ENCODE data around the gene CALR. TPM values are rescaled to one million over a fixed set of nuclear protein-coding genes. Genes with fewer than 3 reads are reported as not detected.
"Not testable (repeated sequence)": the region's sequence is repeated elsewhere in the genome, so short reads cannot be mapped to it uniquely, and the experiment has no call there.

The CALR gene
- total RNA-seq, 1 experiment from 2014 or later, result 606 TPM

DNA sequence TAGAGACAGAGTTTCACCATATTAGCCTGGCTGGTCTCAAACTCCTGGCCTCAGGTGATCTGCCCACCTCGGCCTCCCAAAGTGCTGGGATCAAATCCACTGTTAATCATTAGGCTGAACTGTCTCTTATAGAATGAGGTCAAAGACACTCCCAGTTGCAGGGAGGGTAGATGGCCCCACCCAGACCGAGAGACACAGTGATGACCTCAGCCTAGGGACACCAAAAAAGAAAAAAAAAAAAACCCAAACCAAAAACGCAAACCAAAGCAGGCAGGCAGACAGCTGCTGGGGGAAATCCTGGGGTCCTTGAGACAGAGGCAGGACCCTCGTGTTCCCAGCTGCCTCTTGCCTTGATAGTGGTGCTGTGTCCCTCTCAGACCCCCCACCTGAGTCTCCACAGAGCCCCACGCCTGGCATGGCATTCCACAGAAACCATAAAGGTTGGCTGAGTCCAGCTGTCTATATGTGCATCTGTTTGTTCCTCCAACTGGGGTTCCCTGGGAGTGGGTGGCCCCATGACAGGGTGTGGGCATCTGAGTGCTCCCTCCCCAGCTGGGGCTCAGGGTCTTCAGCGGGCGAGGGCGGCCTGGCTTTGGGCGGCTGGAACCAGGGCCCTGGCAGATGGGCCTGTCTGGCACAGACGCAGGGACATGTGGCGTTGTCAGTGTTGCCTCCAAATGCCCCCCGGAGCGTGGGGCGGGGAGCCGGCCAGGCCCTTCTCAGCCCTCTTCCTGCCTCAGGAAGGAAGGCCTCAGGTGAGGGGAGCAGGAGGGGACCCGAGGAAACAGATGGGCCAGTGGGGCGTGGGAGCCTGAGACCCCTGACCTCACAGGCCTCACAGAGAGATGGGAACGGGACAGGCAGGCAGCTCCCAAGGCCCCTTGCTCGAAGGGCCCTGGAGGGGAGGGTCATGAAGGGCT is 36.2 kb downstream of the CALR start:
- intact Hi-C loops (cut with micrococcal nuclease; ENCODE audit: unreplicated experiment), result loop anchor here (5.0 kb wide), 2 partner anchors 303 to 458 kb away; no protein-coding TSS in a partner anchor
- Histone ChIP-seq H4K20me1 (ENCODE audit: insufficient read depth) (no peaks in the 10 kb centered on the region), H3K27ac (no peak overlapping the region)

DNA sequence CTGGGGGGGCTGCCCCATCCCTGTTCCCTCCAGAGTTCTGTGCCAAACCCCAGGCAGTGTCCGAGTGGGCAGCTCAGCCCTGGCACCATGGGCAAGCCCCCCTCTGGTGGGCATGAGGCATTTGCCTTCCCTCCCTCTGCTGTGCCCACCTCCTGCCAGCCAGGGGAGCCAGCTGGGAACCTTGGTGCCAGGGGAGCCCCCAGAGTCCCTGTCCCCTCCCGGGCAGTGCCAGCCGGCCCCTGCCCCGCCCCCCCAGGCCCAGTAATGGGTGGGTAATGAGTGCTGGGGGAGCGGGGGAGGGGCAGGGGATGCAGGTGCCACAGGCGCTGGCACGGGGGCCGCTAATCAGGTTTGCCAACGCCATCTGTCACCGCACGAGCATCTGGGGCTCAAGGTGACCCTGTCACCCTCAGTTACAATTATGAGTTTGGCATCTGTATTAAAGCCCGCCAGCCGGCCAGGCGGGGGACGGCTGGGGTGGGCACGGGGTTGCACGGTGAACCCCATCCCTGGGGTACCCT is 36.9 kb downstream of the CALR start:
- no peak overlapping the region for H3K27ac ChIP-seq
- BruUV-seq (replicated peaks), result no TSS peak
- H3K9me3 ChIP-seq (ENCODE audit: insufficient read depth, low read depth), result no peaks in the 10 kb centered on the region
- no peak overlapping the region for H2AFZ ChIP-seq
- H3K4me1 ChIP-seq (replicated peaks; ENCODE audit: insufficient read depth), result no peaks in the 10 kb centered on the region
- TF ChIP-seq, protein P1, sequence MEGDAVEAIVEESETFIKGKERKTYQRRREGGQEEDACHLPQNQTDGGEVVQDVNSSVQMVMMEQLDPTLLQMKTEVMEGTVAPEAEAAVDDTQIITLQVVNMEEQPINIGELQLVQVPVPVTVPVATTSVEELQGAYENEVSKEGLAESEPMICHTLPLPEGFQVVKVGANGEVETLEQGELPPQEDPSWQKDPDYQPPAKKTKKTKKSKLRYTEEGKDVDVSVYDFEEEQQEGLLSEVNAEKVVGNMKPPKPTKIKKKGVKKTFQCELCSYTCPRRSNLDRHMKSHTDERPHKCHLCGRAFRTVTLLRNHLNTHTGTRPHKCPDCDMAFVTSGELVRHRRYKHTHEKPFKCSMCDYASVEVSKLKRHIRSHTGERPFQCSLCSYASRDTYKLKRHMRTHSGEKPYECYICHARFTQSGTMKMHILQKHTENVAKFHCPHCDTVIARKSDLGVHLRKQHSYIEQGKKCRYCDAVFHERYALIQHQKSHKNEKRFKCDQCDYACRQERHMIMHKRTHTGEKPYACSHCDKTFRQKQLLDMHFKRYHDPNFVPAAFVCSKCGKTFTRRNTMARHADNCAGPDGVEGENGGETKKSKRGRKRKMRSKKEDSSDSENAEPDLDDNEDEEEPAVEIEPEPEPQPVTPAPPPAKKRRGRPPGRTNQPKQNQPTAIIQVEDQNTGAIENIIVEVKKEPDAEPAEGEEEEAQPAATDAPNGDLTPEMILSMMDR (conservative IDR thresholded peaks at IDR 0.05), result no peak
- no peak for TF ChIP-seq EZH2 (IDR thresholded peaks at IDR 0.05; ENCODE audit: low read depth)
- no peak overlapping the region for H3K4me3 ChIP-seq
- no peaks in the 10 kb centered on the region for H3K36me3 ChIP-seq (ENCODE audit: low read depth)
- H3K9me2 ChIP-seq (ENCODE audit: insufficient read depth), result no peaks in the 10 kb centered on the region
- no peak overlapping the region for H3K4me2 ChIP-seq
- ChIA-PET CTCF (interaction anchor here (0.6 kb wide), 1 partner anchor 168 kb away, joined by 4 read pairs; no protein-coding TSS in a partner anchor), POLR2A (ENCODE audit: unreplicated experiment) (no interaction called here)
- no peaks in the 10 kb centered on the region for H3K79me2 ChIP-seq (ENCODE audit: low read depth)
- no peaks in the 10 kb centered on the region for H4K20me1 ChIP-seq (ENCODE audit: insufficient read depth)
- H3K27me3 ChIP-seq (ENCODE audit: insufficient read depth, low read depth), result no peaks in the 10 kb centered on the region
- DNase-seq, result no peak
- H3F3A ChIP-seq (ENCODE audit: insufficient read depth, low read depth), result peaks cover 5% of the 10 kb centered on the region; the same call in 1 of the 2 replicates
- intact Hi-C loops (cut with micrococcal nuclease; ENCODE audit: unreplicated experiment), result loop anchor here (5.0 kb wide), 2 partner anchors 302 to 457 kb away; no protein-coding TSS in a partner anchor

More for the DNA sequence above, 36.2 kb downstream of the CALR start:
- no peaks in the 10 kb centered on the region for H3K9me3 ChIP-seq (ENCODE audit: insufficient read depth, low read depth)
- no peaks in the 10 kb centered on the region for H3K9me2 ChIP-seq (ENCODE audit: insufficient read depth)
- no TSS peak for BruUV-seq (replicated peaks)
- no peak overlapping the region for H2AFZ ChIP-seq
- no peak for DNase-seq
- ChIA-PET POLR2A (ENCODE audit: unreplicated experiment) (no interaction called here), CTCF (interaction anchor here (0.6 kb wide), 1 partner anchor 221 kb away, joined by 4 read pairs; no protein-coding TSS in a partner anchor)
- no peaks in the 10 kb centered on the region for H3K36me3 ChIP-seq (ENCODE audit: low read depth)
- no peaks in the 10 kb centered on the region for H3K27me3 ChIP-seq (ENCODE audit: insufficient read depth, low read depth)
- H3K4me3 ChIP-seq, result no peak overlapping the region
- no peak for TF ChIP-seq EZH2 (IDR thresholded peaks at IDR 0.05; ENCODE audit: low read depth)
- TF ChIP-seq, protein P1 (conservative IDR thresholded peaks at IDR 0.05), result no peak
- H3K79me2 ChIP-seq (ENCODE audit: low read depth), result no peaks in the 10 kb centered on the region
- H3K4me2 ChIP-seq, result 0 out of 2 replicates have a peak overlapping the region, but pooled peaks have one; percentile 12
- no peaks in the 10 kb centered on the region for H3K4me1 ChIP-seq (replicated peaks; ENCODE audit: insufficient read depth)
- peaks cover 5% of the 10 kb centered on the region; the same call in 1 of the 2 replicates for H3F3A ChIP-seq (ENCODE audit: insufficient read depth, low read depth)

DNA sequence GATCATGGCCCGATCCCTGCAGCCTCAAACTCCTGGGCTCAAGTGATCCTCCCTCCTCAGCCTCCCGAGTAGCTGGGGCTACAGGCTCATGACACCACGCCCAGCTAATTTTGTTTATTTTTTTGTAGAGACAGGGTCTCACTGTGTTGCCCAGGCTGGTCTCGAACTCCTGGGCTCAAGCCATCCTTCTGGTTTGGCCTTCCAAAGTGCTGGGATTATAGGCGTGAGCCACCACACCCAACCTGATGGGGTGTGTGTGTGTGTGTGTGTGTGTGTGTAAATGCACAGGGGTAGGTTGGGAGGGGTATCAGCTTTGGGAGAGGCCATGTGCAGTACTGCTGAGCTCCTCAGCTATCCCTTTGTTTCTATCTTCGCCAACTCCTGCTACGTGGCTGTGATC is 37.7 kb downstream of the CALR start:
- intact Hi-C loops (cut with micrococcal nuclease; ENCODE audit: unreplicated experiment), result loop anchor here (5.0 kb wide), 2 partner anchors 301 to 456 kb away; no protein-coding TSS in a partner anchor
- H3K9me2 ChIP-seq (ENCODE audit: insufficient read depth); H3K36me3 ChIP-seq (ENCODE audit: low read depth); DNase-seq; H3K4me2 ChIP-seq; H3K27me3 ChIP-seq (ENCODE audit: insufficient read depth, low read depth); H2AFZ ChIP-seq; H3K4me3 ChIP-seq; H3K4me1 ChIP-seq (replicated peaks; ENCODE audit: insufficient read depth); POLR2A ChIA-PET (ENCODE audit: unreplicated experiment); H4K20me1 ChIP-seq (ENCODE audit: insufficient read depth); H3K27ac ChIP-seq; H3F3A ChIP-seq (ENCODE audit: insufficient read depth, low read depth); H3K9me3 ChIP-seq (ENCODE audit: insufficient read depth, low read depth); BruUV-seq (replicated peaks); H3K79me2 ChIP-seq (ENCODE audit: low read depth): not testable (repeated sequence)
- CTCF ChIA-PET, result interaction anchor here (0.6 kb wide), 1 partner anchor 167 kb away, joined by 4 read pairs; no protein-coding TSS in a partner anchor

All from PC-9 (cell line).